ENCODE results near the gene SORCS2.

Gene SORCS2

GRCh38 chr4:7425591-7426468 lies 233.5 kb downstream of the SORCS2 start:
- TF ChIP-seq CTCF (IDR thresholded peaks at IDR 0.05; ENCODE audit: low read length) = no peak
- TF ChIP-seq EZH2 (IDR thresholded peaks at IDR 0.05; ENCODE audit: borderline replicate concordance, low read length) = no peak
- Histone ChIP-seq H3K4me3 (ENCODE audit: low read depth, low read length, poor library complexity, severe bottlenecking) (no peak overlapping the region), H3K27me3 (ENCODE audit: insufficient read depth, low read length) (no peaks in the 10 kb centered on the region), H4K20me1 (ENCODE audit: insufficient read depth, low read length) (no peaks in the 10 kb centered on the region), H2AFZ (ENCODE audit: low read length) (no peak overlapping the region), H3K9ac (ENCODE audit: low read length) (no peak overlapping the region), H3K9me2 (ENCODE audit: low read depth, low read length) (no peaks in the 10 kb centered on the region), H3K4me2 (ENCODE audit: low read length) (no peak overlapping the region), H3K9me3 (ENCODE audit: low read length) (no peaks in the 10 kb centered on the region), H3F3A (ENCODE audit: insufficient read depth, low read length) (no peaks in the 10 kb centered on the region), H3K4me1 (ENCODE audit: insufficient read depth, low read length, severe bottlenecking) (no peaks in the 10 kb centered on the region), H3K79me2 (ENCODE audit: insufficient read depth, low read length) (no peaks in the 10 kb centered on the region), H3K36me3 (ENCODE audit: insufficient read depth, low read length) (no peaks in the 10 kb centered on the region), H3K27ac (ENCODE audit: low read depth, low read length, poor library complexity, severe bottlenecking) (no peak overlapping the region)

GRCh38 chr4:7426525-7427171 lies 234.3 kb downstream of the SORCS2 start:
- Histone ChIP-seq H3K79me2 (ENCODE audit: insufficient read depth, low read length) (no peaks in the 10 kb centered on the region), H3K9me3 (ENCODE audit: low read length) (no peaks in the 10 kb centered on the region), H3K27me3 (ENCODE audit: insufficient read depth, low read length) (no peaks in the 10 kb centered on the region), H3K27ac (ENCODE audit: low read depth, low read length, poor library complexity, severe bottlenecking) (no peak overlapping the region), H3K4me3 (ENCODE audit: low read depth, low read length, poor library complexity, severe bottlenecking) (no peak overlapping the region), H3K4me2 (ENCODE audit: low read length) (no peak overlapping the region), H3K4me1 (ENCODE audit: insufficient read depth, low read length, severe bottlenecking) (no peaks in the 10 kb centered on the region), H3K36me3 (ENCODE audit: insufficient read depth, low read length) (no peaks in the 10 kb centered on the region), H2AFZ (ENCODE audit: low read length) (no peak overlapping the region), H4K20me1 (ENCODE audit: insufficient read depth, low read length) (no peaks in the 10 kb centered on the region), H3K9ac (ENCODE audit: low read length) (no peak overlapping the region), H3K9me2 (ENCODE audit: low read depth, low read length) (no peaks in the 10 kb centered on the region), H3F3A (ENCODE audit: insufficient read depth, low read length) (no peaks in the 10 kb centered on the region)
- TF ChIP-seq EZH2 (IDR thresholded peaks at IDR 0.05; ENCODE audit: borderline replicate concordance, low read length) (no peak), CTCF (IDR thresholded peaks at IDR 0.05; ENCODE audit: low read length) (no peak)

- Histone ChIP-seq H2AFZ (ENCODE audit: low read length) (no peak overlapping the region), H3K4me1 (ENCODE audit: insufficient read depth, low read length, severe bottlenecking) (no peaks in the 10 kb centered on the region), H3K9ac (ENCODE audit: low read length) (no peak overlapping the region), H3K27me3 (ENCODE audit: insufficient read depth, low read length) (no peaks in the 10 kb centered on the region), H3K9me3 (ENCODE audit: low read length) (no peaks in the 10 kb centered on the region), H3K4me2 (ENCODE audit: low read length) (no peak overlapping the region), H4K20me1 (ENCODE audit: insufficient read depth, low read length) (no peaks in the 10 kb centered on the region), H3K36me3 (ENCODE audit: insufficient read depth, low read length) (no peaks in the 10 kb centered on the region), H3F3A (ENCODE audit: insufficient read depth, low read length) (no peaks in the 10 kb centered on the region), H3K9me2 (ENCODE audit: low read depth, low read length) (no peaks in the 10 kb centered on the region), H3K4me3 (ENCODE audit: low read depth, low read length, poor library complexity, severe bottlenecking) (no peak overlapping the region), H3K27ac (ENCODE audit: low read depth, low read length, poor library complexity, severe bottlenecking) (no peak overlapping the region), H3K79me2 (ENCODE audit: insufficient read depth, low read length) (no peaks in the 10 kb centered on the region)
- TF ChIP-seq CTCF (IDR thresholded peaks at IDR 0.05; ENCODE audit: low read length) = no peak
These were observed 235.0 kb downstream of the SORCS2 start for GRCh38 chr4:7427361-7427760.

Measured in OCI-LY1 (cell line).